Upper lobe of left lung (tissue), 4 donors: ENCODE data around the gene CCR2.

Experiments used
- EP300 ChIP-seq, 4 donors: sonication (generic); formaldehyde crosslinking; IDR thresholded peaks; one replicate each; pipeline ENCODE4 v1.5.1; 2017; ENCODE audit warnings: antibody characterized with exemption in 4 of 4, control low read depth in 2 of 4
- POLR2A ChIP-seq, 4 donors: fragments of 450-650 bp; IDR thresholded peaks; one replicate each; pipeline ENCODE4 v1.5.1; 2016 to 2017; ENCODE audit warnings: antibody characterized with exemption in 4 of 4, mild to moderate bottlenecking in 2 of 4
- POLR2AphosphoS5 ChIP-seq, 2 donors: sonication (generic); formaldehyde crosslinking; IDR thresholded peaks; one replicate each; pipeline ENCODE4 v1.5.1; 2017; ENCODE audit warnings: antibody characterized with exemption in 2 of 2
- TF ChIP-seq, protein P1 (sequence below), 6 experiments: fragments of 450-650 bp in 4 of 6; fragments of 200-600 bp in 2 of 6; sonication (generic) in 2 of 6; IDR thresholded peaks; one replicate each; pipeline ENCODE4 v1.5.1; 2016 to 2019; ENCODE audit warnings: antibody characterized with exemption in 6 of 6

DNA sequence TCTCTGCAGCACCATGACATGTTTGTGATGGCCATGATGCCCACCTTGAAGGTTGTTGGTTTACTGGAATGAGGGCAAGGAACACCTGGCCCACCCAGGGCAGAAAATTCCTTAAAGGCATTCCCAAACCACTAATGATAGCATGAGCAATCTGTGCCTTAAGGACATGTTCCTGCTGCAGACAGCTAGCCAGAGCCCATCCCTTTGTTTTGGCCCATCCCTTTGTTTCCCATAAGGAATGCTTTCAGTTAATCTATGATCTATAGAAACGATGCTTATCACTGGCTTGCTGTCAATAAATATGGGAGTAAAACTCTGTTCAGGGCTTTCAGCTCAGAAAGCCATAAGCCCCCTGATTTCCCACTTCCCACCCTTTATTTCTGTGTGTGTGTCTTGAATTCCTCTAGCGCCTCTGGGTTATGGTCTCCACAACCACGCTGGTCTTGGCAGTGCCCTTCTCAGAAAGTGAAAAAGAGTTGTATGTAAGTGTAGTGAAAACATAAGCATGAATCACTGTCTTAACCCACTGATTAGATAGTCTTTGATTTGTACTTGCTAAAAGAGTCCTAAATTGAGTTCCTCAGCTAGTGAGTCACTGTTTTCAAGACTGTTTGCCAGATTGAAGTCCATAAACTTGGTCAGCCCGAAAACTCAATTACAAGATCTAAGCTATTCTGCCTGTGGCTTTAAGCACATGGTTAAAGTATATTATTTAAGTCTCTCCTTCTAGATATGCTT lies 19.0 kb upstream of the CCR2 start:
- TF ChIP-seq POLR2A (IDR thresholded peaks at IDR 0.05) (no peak), EP300 (IDR thresholded peaks at IDR 0.05) (no peak), POLR2AphosphoS5 (IDR thresholded peaks at IDR 0.05) (no peak)
- TF ChIP-seq, protein P1, sequence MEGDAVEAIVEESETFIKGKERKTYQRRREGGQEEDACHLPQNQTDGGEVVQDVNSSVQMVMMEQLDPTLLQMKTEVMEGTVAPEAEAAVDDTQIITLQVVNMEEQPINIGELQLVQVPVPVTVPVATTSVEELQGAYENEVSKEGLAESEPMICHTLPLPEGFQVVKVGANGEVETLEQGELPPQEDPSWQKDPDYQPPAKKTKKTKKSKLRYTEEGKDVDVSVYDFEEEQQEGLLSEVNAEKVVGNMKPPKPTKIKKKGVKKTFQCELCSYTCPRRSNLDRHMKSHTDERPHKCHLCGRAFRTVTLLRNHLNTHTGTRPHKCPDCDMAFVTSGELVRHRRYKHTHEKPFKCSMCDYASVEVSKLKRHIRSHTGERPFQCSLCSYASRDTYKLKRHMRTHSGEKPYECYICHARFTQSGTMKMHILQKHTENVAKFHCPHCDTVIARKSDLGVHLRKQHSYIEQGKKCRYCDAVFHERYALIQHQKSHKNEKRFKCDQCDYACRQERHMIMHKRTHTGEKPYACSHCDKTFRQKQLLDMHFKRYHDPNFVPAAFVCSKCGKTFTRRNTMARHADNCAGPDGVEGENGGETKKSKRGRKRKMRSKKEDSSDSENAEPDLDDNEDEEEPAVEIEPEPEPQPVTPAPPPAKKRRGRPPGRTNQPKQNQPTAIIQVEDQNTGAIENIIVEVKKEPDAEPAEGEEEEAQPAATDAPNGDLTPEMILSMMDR (IDR thresholded peaks at IDR 0.05) = no peak
